HepG2 (cell line): Measurements from ENCODE around the gene RNF125. TPM values are rescaled to one million over a fixed set of nuclear protein-coding genes. Genes with fewer than 3 reads are reported as not detected.

Source experiments
- CREM ChIP-seq, 2 experiments: sonication (generic) in 1 of 2; formaldehyde crosslinking in 1 of 2; IDR thresholded peaks; 2 replicates each; pipeline versions ENCODE4 v1.4.0 to v1.6.1; 2016 to 2020; ENCODE audit warnings: antibody characterized with exemption in 1 of 2, mild to moderate bottlenecking in 1 of 2, missing genetic modification reagents in 1 of 2
- DNMT3B ChIP-seq: conservative IDR thresholded peaks from 2 replicates; pipeline ENCODE4 v1.6.1; 2016; ENCODE audit warnings: missing biosample characterization, control low read depth
- SAFB2 ChIP-seq: sonication (generic); formaldehyde crosslinking; IDR thresholded peaks from 2 replicates; pipeline ENCODE4 v1.5.1; 2020; ENCODE audit warnings: missing genetic modification reagents, low read depth, mild to moderate bottlenecking, borderline replicate concordance
- SALL1 ChIP-seq: sonication (generic); formaldehyde crosslinking; IDR thresholded peaks from 2 replicates; pipeline ENCODE4 v1.8.0; 2022; ENCODE audit warnings: mild to moderate bottlenecking, missing genetic modification reagents
- SNAI1 ChIP-seq: sonication (generic); formaldehyde crosslinking; IDR thresholded peaks from 2 replicates; pipeline ENCODE4 v1.5.0; 2020; ENCODE audit warnings: mild to moderate bottlenecking, missing genetic modification reagents, borderline replicate concordance
- TBX3 ChIP-seq: fragments of 450-650 bp; IDR thresholded peaks from 2 replicates; pipeline ENCODE4 v1.6.1; 2017; ENCODE audit warnings: antibody characterized with exemption, mild to moderate bottlenecking, inconsistent platforms, borderline replicate concordance
- WIZ ChIP-seq: sonication (generic); formaldehyde crosslinking; IDR thresholded peaks from 2 replicates; pipeline ENCODE4 v1.5.1; 2020; ENCODE audit warnings: mild to moderate bottlenecking, missing genetic modification reagents
- ZNF576 ChIP-seq: sonication (generic); formaldehyde crosslinking; IDR thresholded peaks from 2 replicates; pipeline ENCODE4 v1.4.0; 2020; ENCODE audit warnings: mild to moderate bottlenecking, missing genetic modification reagents
- ZNF7 ChIP-seq: IDR thresholded peaks from 2 replicates; pipeline ENCODE4 v1.6.1; 2016; ENCODE audit warnings: missing biosample characterization, missing genetic modification reagents
- ZNF766 ChIP-seq: sonication (generic); formaldehyde crosslinking; IDR thresholded peaks from 2 replicates; pipeline ENCODE4 v1.5.0; 2020; ENCODE audit warnings: missing genetic modification reagents, borderline replicate concordance
- polyA plus RNA-seq, 8 experiments: library from polyadenylated mRNA; depleted of rRNA in 3 of 8; stranded (reverse) in 7 of 8; unstranded in 1 of 8; fragments of >200 nt; fragmentation: Illumina TruSeq in 4 of 8; extraction: Trizol in 4 of 8; gene quantifications; 2 replicates each; pipeline versions ENCODE4 v1.2.1 to v1.2.3, GENCODE V29; 2011 to 2016; ENCODE audit warnings: low read depth in 4 of 8, missing spikeins in 1 of 8, mixed read lengths in 1 of 8; ENCODE audit not compliant: insufficient read depth in 1 of 8
- total RNA-seq, 5 experiments: library from RNA; depleted of rRNA; stranded (reverse); fragments of >200 nt; fragmentation: Illumina TruSeq; extraction: Trizol; gene quantifications; 2 replicates each; pipeline ENCODE4 v1.2.3, GENCODE V29; 2016; ENCODE audit warnings: low read depth in 1 of 5
- TF ChIP-seq, protein P1 (sequence below): sonication (generic); formaldehyde crosslinking; IDR thresholded peaks from 2 replicates; pipeline ENCODE4 v1.5.0; 2020; ENCODE audit warnings: missing genetic modification reagents
- TF ChIP-seq, protein P2 (sequence below): sonication (generic); formaldehyde crosslinking; IDR thresholded peaks from 2 replicates; pipeline ENCODE4 v1.4.0; 2020; ENCODE audit warnings: mild to moderate bottlenecking, missing genetic modification reagents
- TF ChIP-seq, protein P3 (sequence below): IDR thresholded peaks from 2 replicates; pipeline ENCODE4 v1.6.1; 2016; ENCODE audit warnings: low read depth
- TF ChIP-seq, protein P4 (sequence below): sonication (generic); formaldehyde crosslinking; IDR thresholded peaks from 2 replicates; pipeline ENCODE4 v1.8.0; 2022; ENCODE audit warnings: missing genetic modification reagents, mild to moderate bottlenecking, inconsistent platforms, borderline replicate concordance
- TF ChIP-seq, protein P5 (sequence below): sonication (generic); formaldehyde crosslinking; IDR thresholded peaks from 2 replicates; pipeline ENCODE4 v1.5.0; 2020; ENCODE audit warnings: mild to moderate bottlenecking, missing genetic modification reagents, borderline replicate concordance
- TF ChIP-seq, protein P6 (sequence below): sonication (generic); formaldehyde crosslinking; IDR thresholded peaks from 2 replicates; pipeline ENCODE4 v1.9.0; 2021; ENCODE audit warnings: missing genetic modification reagents, borderline replicate concordance

The RNF125 gene
- total and polyA plus RNA-seq, 2 of the 13 experiments (the other 11 are each of a cell fraction or from before 2014, with no cell fraction given): 0.58 to 1.8 TPM

DNA sequence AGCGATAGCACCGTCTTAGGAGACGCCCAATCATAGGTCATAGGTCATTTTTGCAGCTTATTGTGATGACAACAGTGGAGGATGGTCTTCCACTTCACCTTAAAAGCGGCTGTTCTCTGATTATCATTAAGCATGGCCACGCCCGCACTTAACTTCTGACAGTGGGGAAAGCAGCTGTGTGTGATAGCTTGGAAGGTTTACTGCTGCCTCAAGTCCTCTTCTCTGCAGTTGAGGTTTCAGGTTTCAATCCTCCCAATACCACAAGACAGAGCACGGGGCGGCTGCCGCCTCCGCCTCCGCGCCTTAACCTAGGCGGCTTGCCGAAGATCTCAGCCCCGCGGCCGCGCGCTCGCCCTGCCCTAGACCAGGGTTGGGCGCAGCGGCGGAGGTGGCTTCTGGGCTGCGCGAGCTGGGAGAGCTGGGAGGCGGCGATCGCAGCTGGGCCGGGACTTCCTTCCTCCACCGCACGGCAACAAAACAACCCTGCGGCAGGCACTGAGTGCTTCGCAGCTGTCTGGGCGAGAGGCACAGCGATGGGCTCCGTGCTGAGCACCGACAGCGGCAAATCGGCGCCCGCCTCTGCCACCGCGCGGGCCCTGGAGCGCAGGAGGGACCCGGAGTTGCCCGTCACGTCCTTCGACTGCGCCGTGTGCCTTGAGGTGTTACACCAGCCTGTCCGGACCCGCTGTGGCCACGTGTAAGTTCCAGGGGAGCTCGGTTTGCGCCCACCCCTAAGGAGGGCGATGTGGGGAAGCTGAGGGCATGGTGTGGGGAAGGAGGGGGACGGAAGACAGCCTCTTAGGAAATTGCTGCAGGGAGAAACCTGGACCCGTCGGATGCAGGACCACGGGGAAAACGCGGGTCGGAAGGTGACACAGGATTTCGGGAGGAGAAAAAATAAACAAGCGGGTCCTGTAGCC lies at the start of gene RNF125 (continued):
- TF ChIP-seq SAFB2 (CRISPR knock-in tag): no peak
- TF ChIP-seq, protein P1, sequence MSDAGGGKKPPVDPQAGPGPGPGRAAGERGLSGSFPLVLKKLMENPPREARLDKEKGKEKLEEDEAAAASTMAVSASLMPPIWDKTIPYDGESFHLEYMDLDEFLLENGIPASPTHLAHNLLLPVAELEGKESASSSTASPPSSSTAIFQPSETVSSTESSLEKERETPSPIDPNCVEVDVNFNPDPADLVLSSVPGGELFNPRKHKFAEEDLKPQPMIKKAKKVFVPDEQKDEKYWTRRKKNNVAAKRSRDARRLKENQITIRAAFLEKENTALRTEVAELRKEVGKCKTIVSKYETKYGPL (CRISPR knock-in tag): no peak
- TF ChIP-seq, protein P2, sequence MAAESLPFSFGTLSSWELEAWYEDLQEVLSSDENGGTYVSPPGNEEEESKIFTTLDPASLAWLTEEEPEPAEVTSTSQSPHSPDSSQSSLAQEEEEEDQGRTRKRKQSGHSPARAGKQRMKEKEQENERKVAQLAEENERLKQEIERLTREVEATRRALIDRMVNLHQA (CRISPR knock-in tag): no peak
- no peak; the same call in 1 of the 2 replicates for TF ChIP-seq ZNF766 (CRISPR knock-in tag)
- TF ChIP-seq SNAI1: 0 out of 2 replicates have a peak, but pooled peaks have one; percentile 36
- no peak for TF ChIP-seq TBX3
- TF ChIP-seq, protein P3, sequence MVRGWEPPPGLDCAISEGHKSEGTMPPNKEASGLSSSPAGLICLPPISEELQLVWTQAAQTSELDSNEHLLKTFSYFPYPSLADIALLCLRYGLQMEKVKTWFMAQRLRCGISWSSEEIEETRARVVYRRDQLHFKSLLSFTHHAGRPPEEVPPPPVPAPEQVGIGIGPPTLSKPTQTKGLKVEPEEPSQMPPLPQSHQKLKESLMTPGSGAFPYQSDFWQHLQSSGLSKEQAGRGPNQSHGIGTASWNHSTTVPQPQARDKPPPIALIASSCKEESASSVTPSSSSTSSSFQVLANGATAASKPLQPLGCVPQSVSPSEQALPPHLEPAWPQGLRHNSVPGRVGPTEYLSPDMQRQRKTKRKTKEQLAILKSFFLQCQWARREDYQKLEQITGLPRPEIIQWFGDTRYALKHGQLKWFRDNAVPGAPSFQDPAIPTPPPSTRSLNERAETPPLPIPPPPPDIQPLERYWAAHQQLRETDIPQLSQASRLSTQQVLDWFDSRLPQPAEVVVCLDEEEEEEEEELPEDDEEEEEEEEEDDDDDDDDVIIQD (CRISPR knock-in tag): no peak
- TF ChIP-seq WIZ (CRISPR knock-in tag): no peak
- TF ChIP-seq, protein P4, sequence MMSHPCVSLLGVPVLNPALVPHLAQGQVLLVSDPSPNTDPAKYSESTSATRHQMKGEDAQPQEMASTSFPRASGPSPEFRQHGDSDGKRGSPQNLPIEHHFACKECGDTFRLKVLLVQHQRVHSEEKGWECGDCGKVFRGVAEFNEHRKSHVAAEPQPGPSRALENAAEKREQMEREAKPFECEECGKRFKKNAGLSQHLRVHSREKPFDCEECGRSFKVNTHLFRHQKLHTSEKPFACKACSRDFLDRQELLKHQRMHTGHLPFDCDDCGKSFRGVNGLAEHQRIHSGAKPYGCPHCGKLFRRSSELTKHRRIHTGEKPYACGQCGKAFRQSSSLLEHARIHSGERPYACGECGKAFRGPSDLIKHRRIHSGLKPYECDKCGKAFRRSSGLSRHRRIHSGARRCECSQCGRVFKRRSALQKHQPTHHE (CRISPR knock-in tag): no peak; the same call in 1 of the 2 replicates
- no peak for TF ChIP-seq ZNF7 (CRISPR knock-in tag)
- no peak; the same call in 1 of the 2 replicates for TF ChIP-seq SALL1
- TF ChIP-seq DNMT3B: no peak; the same call in 1 of the 2 replicates
- no peak for TF ChIP-seq CREM (IDR thresholded peaks at IDR 0.05)
- no peak for TF ChIP-seq CREM (CRISPR knock-in tag; IDR thresholded peaks at IDR 0.05)
- TF ChIP-seq, protein P5, sequence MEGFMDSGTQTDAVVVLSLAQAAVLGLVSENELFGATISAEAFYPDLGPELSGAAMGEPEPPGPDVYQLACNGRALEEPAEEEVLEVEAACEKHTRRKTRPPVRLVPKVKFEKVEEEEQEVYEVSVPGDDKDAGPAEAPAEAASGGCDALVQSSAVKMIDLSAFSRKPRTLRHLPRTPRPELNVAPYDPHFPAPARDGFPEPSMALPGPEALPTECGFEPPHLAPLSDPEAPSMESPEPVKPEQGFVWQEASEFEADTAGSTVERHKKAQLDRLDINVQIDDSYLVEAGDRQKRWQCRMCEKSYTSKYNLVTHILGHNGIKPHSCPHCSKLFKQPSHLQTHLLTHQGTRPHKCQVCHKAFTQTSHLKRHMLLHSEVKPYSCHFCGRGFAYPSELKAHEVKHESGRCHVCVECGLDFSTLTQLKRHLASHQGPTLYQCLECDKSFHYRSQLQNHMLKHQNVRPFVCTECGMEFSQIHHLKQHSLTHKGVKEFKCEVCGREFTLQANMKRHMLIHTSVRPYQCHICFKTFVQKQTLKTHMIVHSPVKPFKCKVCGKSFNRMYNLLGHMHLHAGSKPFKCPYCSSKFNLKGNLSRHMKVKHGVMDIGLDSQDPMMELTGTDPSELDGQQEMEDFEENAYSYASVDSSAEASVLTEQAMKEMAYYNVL (CRISPR knock-in tag): no peak
- TF ChIP-seq, protein P6, sequence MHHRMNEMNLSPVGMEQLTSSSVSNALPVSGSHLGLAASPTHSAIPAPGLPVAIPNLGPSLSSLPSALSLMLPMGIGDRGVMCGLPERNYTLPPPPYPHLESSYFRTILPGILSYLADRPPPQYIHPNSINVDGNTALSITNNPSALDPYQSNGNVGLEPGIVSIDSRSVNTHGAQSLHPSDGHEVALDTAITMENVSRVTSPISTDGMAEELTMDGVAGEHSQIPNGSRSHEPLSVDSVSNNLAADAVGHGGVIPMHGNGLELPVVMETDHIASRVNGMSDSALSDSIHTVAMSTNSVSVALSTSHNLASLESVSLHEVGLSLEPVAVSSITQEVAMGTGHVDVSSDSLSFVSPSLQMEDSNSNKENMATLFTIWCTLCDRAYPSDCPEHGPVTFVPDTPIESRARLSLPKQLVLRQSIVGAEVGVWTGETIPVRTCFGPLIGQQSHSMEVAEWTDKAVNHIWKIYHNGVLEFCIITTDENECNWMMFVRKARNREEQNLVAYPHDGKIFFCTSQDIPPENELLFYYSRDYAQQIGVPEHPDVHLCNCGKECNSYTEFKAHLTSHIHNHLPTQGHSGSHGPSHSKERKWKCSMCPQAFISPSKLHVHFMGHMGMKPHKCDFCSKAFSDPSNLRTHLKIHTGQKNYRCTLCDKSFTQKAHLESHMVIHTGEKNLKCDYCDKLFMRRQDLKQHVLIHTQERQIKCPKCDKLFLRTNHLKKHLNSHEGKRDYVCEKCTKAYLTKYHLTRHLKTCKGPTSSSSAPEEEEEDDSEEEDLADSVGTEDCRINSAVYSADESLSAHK (CRISPR knock-in tag): no peak
- peak; percentile 75; the same call in 1 of the 2 replicates for TF ChIP-seq ZNF576
